HG02852 (cell line): ENCODE data around the gene KSR1.

Experiments used
- ATAC-seq: cut with Tn5 transposase; IDR thresholded peaks from one replicate; pipeline ENCODE4 v1.9.1; 2021; ENCODE audit warnings: mild to moderate bottlenecking, moderate library complexity; ENCODE audit not compliant: unreplicated experiment

KSR1 gene

GRCh38 chr17:27581016-27581415 lies 124.8 kb downstream of the KSR1 start:
- ATAC-seq: no peak

GRCh38 chr17:27582696-27583095 lies 126.4 kb downstream of the KSR1 start:
- ATAC-seq: no peak

GRCh38 chr17:27585153-27585681 lies 129.0 kb downstream of the KSR1 start:
- ATAC-seq: no peak

- no peak for ATAC-seq
These were observed 129.5 kb downstream of the KSR1 start for GRCh38 chr17:27585792-27586191.

- no peak for ATAC-seq
These were observed 130.0 kb downstream of the KSR1 start for GRCh38 chr17:27586203-27586721.

- no peak for ATAC-seq
These were observed 132.1 kb downstream of the KSR1 start for GRCh38 chr17:27588354-27588753.

- no peak for ATAC-seq
These were observed 134.6 kb downstream of the KSR1 start for GRCh38 chr17:27590864-27591263.

GRCh38 chr17:27591986-27592385 lies 135.7 kb downstream of the KSR1 start:
- ATAC-seq: no peak

GRCh38 chr17:27593232-27593856 lies 137.1 kb downstream of the KSR1 start:
- no peak for ATAC-seq

GRCh38 chr17:27593857-27594255 lies 137.6 kb downstream of the KSR1 start:
- no peak for ATAC-seq

GRCh38 chr17:27595208-27595607 lies 139.0 kb downstream of the KSR1 start:
- no peak for ATAC-seq

GRCh38 chr17:27596096-27596495 lies 139.8 kb downstream of the KSR1 start:
- no peak for ATAC-seq

GRCh38 chr17:27596566-27597187 lies 140.4 kb downstream of the KSR1 start:
- ATAC-seq: no peak

- no peak for ATAC-seq
These were observed 140.9 kb downstream of the KSR1 start for GRCh38 chr17:27597188-27597580.

GRCh38 chr17:27597783-27598320 lies 141.6 kb downstream of the KSR1 start:
- no peak for ATAC-seq

GRCh38 chr17:27598337-27599050 lies 142.2 kb downstream of the KSR1 start:
- no peak for ATAC-seq

- ATAC-seq: no peak
These were observed 144.2 kb downstream of the KSR1 start for GRCh38 chr17:27600471-27600870.

- ATAC-seq: no peak
These were observed 145.1 kb downstream of the KSR1 start for GRCh38 chr17:27601069-27601974.

- ATAC-seq: no peak
These were observed 145.7 kb downstream of the KSR1 start for GRCh38 chr17:27601975-27602302.

GRCh38 chr17:27602721-27603420 lies 146.6 kb downstream of the KSR1 start:
- ATAC-seq: peak; percentile 56
